Retinal pigment epithelial cell (primary cell): ENCODE results near the gene ATP5MK.

Experiments
- DNase-seq: peaks from one replicate; pipeline ENCODE4 v3.0.0-alpha.2; 2010; ENCODE audit warnings: low read depth
- H3K4me3 ChIP-seq: 2 replicates; pipeline ENCODE4 v1.5.1; 2011; ENCODE audit warnings: mild to moderate bottlenecking, low read length, control low read depth, moderate library complexity
- CTCF ChIP-seq: conservative IDR thresholded peaks from 2 replicates; pipeline ENCODE4 v1.5.1; 2011; ENCODE audit warnings: low read depth, low read length, control low read depth, inconsistent platforms

ATP5MK gene

GRCh38 chr10:103397191-103397825 is 1.0 kb upstream of the ATP5MK start:
- TF ChIP-seq CTCF: no peak
- peak overlapping the region; percentile 99 for H3K4me3 ChIP-seq
- no peak for DNase-seq

- H3K4me3 ChIP-seq: peak overlapping the region; percentile 99
- TF ChIP-seq CTCF: no peak
- DNase-seq: no peak
Measured at GRCh38 chr10:103396789-103397087, 463 bp upstream of the ATP5MK start.

GRCh38 chr10:103395754-103396066 is 565 bp downstream of the ATP5MK start:
- no peak for TF ChIP-seq CTCF
- H3K4me3 ChIP-seq: peak overlapping the region; percentile 99
- peak; percentile 2 for DNase-seq

GRCh38 chr10:103394180-103394579 is 2.1 kb downstream of the ATP5MK start:
- H3K4me3 ChIP-seq: no peak overlapping the region
- TF ChIP-seq CTCF: no peak
- no peak for DNase-seq

GRCh38 chr10:103382769-103383168 is 13.5 kb downstream of the ATP5MK start:
- no peak for TF ChIP-seq CTCF
- no peak for DNase-seq
- no peak overlapping the region for H3K4me3 ChIP-seq

GRCh38 chr10:103374263-103374662 is 22.0 kb downstream of the ATP5MK start:
- DNase-seq: no peak
- no peak overlapping the region for H3K4me3 ChIP-seq
- TF ChIP-seq CTCF: no peak

GRCh38 chr10:103373544-103373943 is 22.7 kb downstream of the ATP5MK start:
- H3K4me3 ChIP-seq: no peak overlapping the region
- TF ChIP-seq CTCF: no peak
- DNase-seq: no peak
